ENCODE data around the gene OR2M4. TPM values are rescaled to one million over a fixed set of nuclear protein-coding genes. Genes with fewer than 3 reads are reported as not detected.

The OR2M4 gene
- total RNA-seq, 2 donors from 2014 or later = 0.11 TPM; not detected in 1

Other genes with a start within 250 kb of the OR2M4 start
- not detected for gene OR2L5, start 217.8 kb upstream of the OR2M4 start, total RNA-seq
- gene OR2L2, start 201.3 kb upstream of the OR2M4 start, total RNA-seq = under 1 TPM in 1 of 2 donors, not detected in 1; 0.17 TPM
- gene OR2L3, start 184.6 kb upstream of the OR2M4 start, total RNA-seq = under 1 TPM in 1 of 2 donors, not detected in 1; 0.41 TPM
- gene OR2L13, start 136.2 kb upstream of the OR2M4 start, total RNA-seq = not detected
- not detected for gene OR2M5, start 86.3 kb upstream of the OR2M4 start, total RNA-seq
- gene OR2M2, start 56.6 kb upstream of the OR2M4 start, total RNA-seq = not detected
- gene OR2M3, start 34.2 kb upstream of the OR2M4 start, total RNA-seq = under 1 TPM in 1 of 2 donors, not detected in 1; 0.06 TPM
- not detected for gene OR2T33, start 46.6 kb downstream of the OR2M4 start, total RNA-seq
- gene OR2T12, start 72.0 kb downstream of the OR2M4 start, total RNA-seq = not detected
- not detected for gene OR2M7, start 93.2 kb downstream of the OR2M4 start, total RNA-seq
- under 1 TPM in 1 of 2 donors, not detected in 1; 0.68 TPM for gene OR14C36, start 117.4 kb downstream of the OR2M4 start, total RNA-seq
- not detected for gene OR2T4, start 130.2 kb downstream of the OR2M4 start, total RNA-seq
- under 1 TPM in 1 of 2 donors, not detected in 1; 0.11 TPM for gene OR2T6, start 144.3 kb downstream of the OR2M4 start, total RNA-seq
- not detected for gene OR2T1, start 171.6 kb downstream of the OR2M4 start, total RNA-seq
- not detected for gene OR2T2, start 214.2 kb downstream of the OR2M4 start, total RNA-seq
- gene OR2T3, start 241.9 kb downstream of the OR2M4 start, total RNA-seq = 1 to 10 TPM in 1 of 2 donors, not detected in 1; 1.5 TPM